ENCODE data around the gene RPS18. TPM values are rescaled to one million over a fixed set of nuclear protein-coding genes. Genes with fewer than 3 reads are reported as not detected.
"Not testable (repeated sequence)": the region's sequence is repeated elsewhere in the genome, so short reads cannot be mapped to it uniquely, and the experiment has no call there.

Gene RPS18
- total RNA-seq, 1 experiment from 2014 or later, result 3,216 TPM

DNA sequence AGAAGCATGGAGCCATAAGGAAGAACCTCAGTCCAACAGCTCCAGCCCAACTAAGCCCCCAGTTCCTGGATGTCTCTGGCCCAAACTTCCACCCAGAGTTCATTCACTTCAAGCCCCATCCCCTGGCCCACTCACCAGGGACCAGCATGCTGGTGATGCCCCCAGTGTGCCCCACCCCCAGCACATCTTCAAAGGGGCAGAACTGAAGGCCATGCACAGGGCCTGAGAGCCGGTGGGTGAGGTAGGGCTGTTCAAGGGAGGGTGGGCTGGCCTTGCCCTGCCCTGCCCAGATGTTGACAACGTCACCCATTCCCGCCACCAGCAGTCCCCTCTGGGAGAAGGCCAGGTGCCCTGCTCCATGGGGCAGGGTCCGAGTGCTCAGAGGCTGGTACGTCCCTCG lies 8.7 kb downstream of the RPS18 start:
- H3K4me2 ChIP-seq (ENCODE audit: insufficient read depth, insufficient read length, low read length), result no peak overlapping the region
- no CpG with 5 or more reads among the region's 6 CpGs for WGBS (ENCODE audit: extremely low coverage, insufficient read length, low lambda C conversion rate)
- peaks cover 13 to 75% (median 39%) of the 10 kb centered on the region in 3 experiments; a peak in 6 of 7 replicates for H3K36me3 Mint-ChIP-seq (ENCODE audit: insufficient read depth in 1 of 3, low read depth in 3 of 3)
- H3T11ph ChIP-seq (ENCODE audit: low read length), result no peak overlapping the region
- H3K4me1 Mint-ChIP-seq, result peaks cover 20 to 23% of the 10 kb centered on the region in 2 experiments
- no peak overlapping the region for H2BK15ac ChIP-seq (ENCODE audit: low read depth, low read length)
- H3K4me3 Mint-ChIP-seq, result no peak overlapping the region
- no peaks in the 10 kb centered on the region for H3K27me3 Mint-ChIP-seq (ENCODE audit: low read depth)
- TF ChIP-seq, protein P1, sequence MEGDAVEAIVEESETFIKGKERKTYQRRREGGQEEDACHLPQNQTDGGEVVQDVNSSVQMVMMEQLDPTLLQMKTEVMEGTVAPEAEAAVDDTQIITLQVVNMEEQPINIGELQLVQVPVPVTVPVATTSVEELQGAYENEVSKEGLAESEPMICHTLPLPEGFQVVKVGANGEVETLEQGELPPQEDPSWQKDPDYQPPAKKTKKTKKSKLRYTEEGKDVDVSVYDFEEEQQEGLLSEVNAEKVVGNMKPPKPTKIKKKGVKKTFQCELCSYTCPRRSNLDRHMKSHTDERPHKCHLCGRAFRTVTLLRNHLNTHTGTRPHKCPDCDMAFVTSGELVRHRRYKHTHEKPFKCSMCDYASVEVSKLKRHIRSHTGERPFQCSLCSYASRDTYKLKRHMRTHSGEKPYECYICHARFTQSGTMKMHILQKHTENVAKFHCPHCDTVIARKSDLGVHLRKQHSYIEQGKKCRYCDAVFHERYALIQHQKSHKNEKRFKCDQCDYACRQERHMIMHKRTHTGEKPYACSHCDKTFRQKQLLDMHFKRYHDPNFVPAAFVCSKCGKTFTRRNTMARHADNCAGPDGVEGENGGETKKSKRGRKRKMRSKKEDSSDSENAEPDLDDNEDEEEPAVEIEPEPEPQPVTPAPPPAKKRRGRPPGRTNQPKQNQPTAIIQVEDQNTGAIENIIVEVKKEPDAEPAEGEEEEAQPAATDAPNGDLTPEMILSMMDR (conservative IDR thresholded peaks at IDR 0.05), result no peak
- H3K56ac ChIP-seq (ENCODE audit: insufficient read length, low read depth, low read length), result no peak overlapping the region
- peaks cover 9% of the 10 kb centered on the region for H3K23me2 ChIP-seq (ENCODE audit: insufficient read length, low read depth, low read length, poor library complexity, severe bottlenecking)
- H3K9ac ChIP-seq (ENCODE audit: extremely low read depth, insufficient read length, low read length), result no peak overlapping the region
- no peak overlapping the region for H4K91ac ChIP-seq (ENCODE audit: insufficient read length, low read depth, low read length)
- no peaks in the 10 kb centered on the region for H3K79me2 ChIP-seq (ENCODE audit: insufficient read depth, low read length)
- H3K23ac ChIP-seq (ENCODE audit: insufficient read length, low read depth, low read length), result no peak overlapping the region
- no peak overlapping the region for H4K8ac ChIP-seq (replicated peaks; ENCODE audit: insufficient read length, low read depth, low read length)
- no peak overlapping the region for H2AFZ ChIP-seq (ENCODE audit: low read length)
- no peaks in the 10 kb centered on the region for H4K20me1 ChIP-seq (ENCODE audit: control insufficient read depth, insufficient read depth, insufficient read length)
- H4K5ac ChIP-seq (ENCODE audit: insufficient read length, low read depth, low read length), result no peak overlapping the region
- no peaks in the 10 kb centered on the region for H3K79me1 ChIP-seq (ENCODE audit: insufficient read depth, low read depth, low read length, poor library complexity, severe bottlenecking)
- no peak overlapping the region for H3K27ac ChIP-seq (ENCODE audit: insufficient read length, low read depth, low read length)
- H2BK20ac ChIP-seq (ENCODE audit: low read depth, low read length, poor library complexity, severe bottlenecking), result no peak overlapping the region
- no peaks in the 10 kb centered on the region for H3K27me3 ChIP-seq (ENCODE audit: insufficient read depth, low read length)
- H2AK5ac ChIP-seq (ENCODE audit: insufficient read length, low read length), result no peak overlapping the region
- no peaks in the 10 kb centered on the region for H3K9me3 ChIP-seq (ENCODE audit: control insufficient read depth, low read depth, low read length)
- H3K27ac Mint-ChIP-seq, result no peak overlapping the region
- no peak for DNase-seq
- no peak overlapping the region for H3K18ac ChIP-seq (ENCODE audit: insufficient read length, low read depth, low read length)
- no peak overlapping the region for H2BK12ac ChIP-seq (ENCODE audit: insufficient read length, low read depth, low read length)
- no peak overlapping the region for H2BK5ac ChIP-seq (ENCODE audit: insufficient read length, low read length)
- no peaks in the 10 kb centered on the region for H3K9me3 Mint-ChIP-seq
- H3K4ac ChIP-seq (ENCODE audit: low read depth, low read length), result no peak overlapping the region
- H3K4me1 ChIP-seq (ENCODE audit: insufficient read depth, low read length), result no peaks in the 10 kb centered on the region
- H2BK120ac ChIP-seq (ENCODE audit: low read depth, low read length, poor library complexity, severe bottlenecking), result no peak overlapping the region
- H3K14ac ChIP-seq (ENCODE audit: insufficient read depth, low read length), result no peak overlapping the region

DNA sequence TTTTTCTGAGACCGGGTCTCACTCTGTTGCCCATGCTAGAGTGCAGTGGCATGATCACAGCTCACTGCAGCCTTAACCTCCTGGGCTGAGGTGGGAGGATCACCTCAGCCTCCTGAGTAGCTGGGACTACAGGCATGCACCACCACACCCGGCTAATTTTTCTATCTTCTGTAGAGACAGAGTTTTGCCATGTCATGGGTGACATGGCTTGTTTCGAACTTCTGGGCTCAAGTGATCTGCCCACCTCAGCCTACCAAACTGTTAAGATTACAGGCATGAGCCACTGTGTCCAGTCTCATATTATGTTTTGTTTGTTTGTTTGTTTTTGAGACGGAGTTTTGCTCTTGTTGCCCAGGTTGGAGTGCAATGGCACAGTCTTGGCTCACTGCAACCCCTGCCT lies 13.3 kb downstream of the RPS18 start:
- H3K23me2 ChIP-seq (ENCODE audit: insufficient read length, low read depth, low read length, poor library complexity, severe bottlenecking), result peaks cover 11% of the 10 kb centered on the region
- not testable (repeated sequence) for H4K5ac ChIP-seq (ENCODE audit: insufficient read length, low read depth, low read length); H2BK5ac ChIP-seq (ENCODE audit: insufficient read length, low read length); H2BK15ac ChIP-seq (ENCODE audit: low read depth, low read length); H4K20me1 ChIP-seq (ENCODE audit: control insufficient read depth, insufficient read depth, insufficient read length); H3K79me2 ChIP-seq (ENCODE audit: insufficient read depth, low read length); H3K79me1 ChIP-seq (ENCODE audit: insufficient read depth, low read depth, low read length, poor library complexity, severe bottlenecking); H3K9ac ChIP-seq (ENCODE audit: extremely low read depth, insufficient read length, low read length); H3K4me1 ChIP-seq (ENCODE audit: insufficient read depth, low read length); H4K91ac ChIP-seq (ENCODE audit: insufficient read length, low read depth, low read length); H3T11ph ChIP-seq (ENCODE audit: low read length); H2BK120ac ChIP-seq (ENCODE audit: low read depth, low read length, poor library complexity, severe bottlenecking); H2BK20ac ChIP-seq (ENCODE audit: low read depth, low read length, poor library complexity, severe bottlenecking); H3K9me3 ChIP-seq (ENCODE audit: control insufficient read depth, low read depth, low read length); H3K9me3 Mint-ChIP-seq; H3K27me3 ChIP-seq (ENCODE audit: insufficient read depth, low read length); H3K27ac ChIP-seq (ENCODE audit: insufficient read length, low read depth, low read length); H3K4me2 ChIP-seq (ENCODE audit: insufficient read depth, insufficient read length, low read length); H2BK12ac ChIP-seq (ENCODE audit: insufficient read length, low read depth, low read length); H3K4me3 Mint-ChIP-seq; H3K23ac ChIP-seq (ENCODE audit: insufficient read length, low read depth, low read length); H3K18ac ChIP-seq (ENCODE audit: insufficient read length, low read depth, low read length); H2AK5ac ChIP-seq (ENCODE audit: insufficient read length, low read length); H3K27ac Mint-ChIP-seq; H3K14ac ChIP-seq (ENCODE audit: insufficient read depth, low read length); H3K56ac ChIP-seq (ENCODE audit: insufficient read length, low read depth, low read length); H4K8ac ChIP-seq (replicated peaks; ENCODE audit: insufficient read length, low read depth, low read length); H3K4ac ChIP-seq (ENCODE audit: low read depth, low read length); H2AFZ ChIP-seq (ENCODE audit: low read length); H3K27me3 Mint-ChIP-seq (ENCODE audit: low read depth); DNase-seq
- no CpG with 5 or more reads among the region's 4 CpGs for WGBS (ENCODE audit: extremely low coverage, insufficient read length, low lambda C conversion rate)
- Mint-ChIP-seq H3K4me1 (peaks cover 6 to 19% of the 10 kb centered on the region in 2 experiments), H3K36me3 (ENCODE audit: insufficient read depth in 1 of 3, low read depth in 3 of 3) (peaks cover 25 to 81% (median 46%) of the 10 kb centered on the region in 3 experiments; a peak in 6 of 7 replicates)

All from H9 (cell line).